ENCODE results near the gene FUT9. TPM values are rescaled to one million over a fixed set of nuclear protein-coding genes. Genes with fewer than 3 reads are reported as not detected.

Gene FUT9
- polyA plus RNA-seq, 3 donors: 3.3 to 5.2 (median 4.0) TPM

DNA sequence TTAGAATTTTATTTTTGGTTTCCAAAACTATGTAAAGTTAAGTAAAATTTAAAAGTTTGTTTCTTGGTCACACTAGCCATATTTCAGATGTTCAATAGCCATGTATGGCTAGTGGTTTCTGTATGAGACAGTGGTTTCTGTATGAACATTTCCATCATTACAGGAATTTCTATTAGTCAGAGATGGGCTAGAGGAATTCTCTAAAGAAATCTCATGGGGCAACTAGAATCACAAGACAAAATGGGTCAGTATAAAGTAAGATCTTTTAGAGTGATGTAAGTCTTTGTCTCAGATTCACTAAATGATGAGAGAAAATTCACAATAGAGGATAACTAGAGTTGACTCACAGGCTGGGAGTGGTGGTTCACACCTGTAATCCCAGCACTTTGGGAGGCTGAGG lies 149.0 kb downstream of the FUT9 start:
- DNase-seq (ENCODE audit: low read depth in 3 of 3, low spot score in 2 of 3): no peak

DNA sequence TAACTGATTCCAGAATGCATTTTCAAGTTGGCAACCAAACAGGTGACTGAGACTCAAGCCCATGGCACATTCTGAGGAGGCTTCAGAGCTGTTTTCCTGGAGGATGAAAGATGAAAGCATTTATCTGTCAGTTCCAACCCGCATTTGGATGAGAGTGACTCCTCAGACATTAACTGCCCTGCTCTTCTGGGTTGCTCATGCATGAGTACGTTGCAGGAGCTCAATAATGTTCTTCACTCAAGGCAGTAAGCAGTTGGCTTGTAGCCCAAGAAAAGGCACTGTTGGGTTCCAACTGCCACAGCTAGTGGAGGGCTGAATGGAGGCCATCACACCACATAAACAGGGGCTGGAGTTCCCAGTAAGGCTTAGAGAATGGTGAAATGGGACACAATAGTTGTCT lies 155.3 kb downstream of the FUT9 start:
- DNase-seq (ENCODE audit: low read depth in 3 of 3, low spot score in 2 of 3): no peak

GRCh38 chr6:96184798-96185197 lies 169.0 kb downstream of the FUT9 start:
- no peak for DNase-seq (ENCODE audit: low read depth in 3 of 3, low spot score in 2 of 3)

DNA sequence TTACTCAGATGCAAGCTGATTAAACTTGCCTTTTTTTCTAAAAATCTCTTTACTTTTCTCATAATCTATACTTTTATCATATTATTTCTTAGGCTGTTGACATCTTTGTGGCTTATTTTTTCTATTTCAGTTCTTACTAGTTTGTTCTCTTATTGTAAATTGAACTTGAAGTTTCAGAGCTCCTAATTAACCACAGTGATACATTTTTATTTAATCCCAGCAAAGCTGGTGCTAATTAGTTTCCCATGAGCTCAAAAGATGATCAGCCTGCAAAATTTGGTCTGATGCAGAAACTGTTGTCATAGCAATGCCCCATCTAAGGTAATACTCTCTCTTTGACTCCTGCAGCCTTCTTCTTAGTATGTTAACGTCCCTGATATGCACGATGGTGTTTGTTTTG lies 170.3 kb downstream of the FUT9 start:
- no peak for DNase-seq (ENCODE audit: low read depth in 3 of 3, low spot score in 2 of 3)

DNA sequence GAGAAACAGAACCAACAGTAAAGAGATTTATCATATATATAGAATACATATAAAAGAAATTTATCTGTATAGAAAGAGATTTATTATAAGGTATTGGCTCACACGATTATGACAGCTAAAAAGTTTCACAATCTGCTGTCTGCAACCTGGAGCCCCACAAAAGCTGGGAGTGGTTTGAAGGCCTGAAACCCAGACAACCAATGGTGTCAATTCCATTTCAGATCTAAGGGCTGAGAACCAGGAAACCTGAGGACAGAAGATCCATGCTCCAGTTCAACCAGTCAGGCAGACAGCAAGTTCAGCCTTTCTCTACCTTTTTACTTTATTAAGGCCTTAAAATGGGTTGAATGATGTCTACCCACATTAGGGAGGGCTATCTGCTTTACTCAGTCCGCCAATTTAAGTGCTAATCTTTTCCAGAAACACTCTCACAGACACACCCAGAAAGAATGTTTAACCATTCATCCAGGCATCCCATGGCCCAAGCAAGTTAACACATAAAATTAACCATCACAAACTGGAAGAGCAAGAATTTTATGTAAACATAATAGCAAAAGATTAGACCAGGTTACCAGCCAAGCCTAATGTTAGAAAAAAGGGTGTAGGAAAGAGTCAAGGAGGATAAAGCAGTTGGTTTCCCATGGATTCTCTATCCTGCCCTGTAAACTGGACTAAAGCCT lies 170.9 kb downstream of the FUT9 start:
- DNase-seq (ENCODE audit: low read depth in 3 of 3, low spot score in 2 of 3): no peak

DNA sequence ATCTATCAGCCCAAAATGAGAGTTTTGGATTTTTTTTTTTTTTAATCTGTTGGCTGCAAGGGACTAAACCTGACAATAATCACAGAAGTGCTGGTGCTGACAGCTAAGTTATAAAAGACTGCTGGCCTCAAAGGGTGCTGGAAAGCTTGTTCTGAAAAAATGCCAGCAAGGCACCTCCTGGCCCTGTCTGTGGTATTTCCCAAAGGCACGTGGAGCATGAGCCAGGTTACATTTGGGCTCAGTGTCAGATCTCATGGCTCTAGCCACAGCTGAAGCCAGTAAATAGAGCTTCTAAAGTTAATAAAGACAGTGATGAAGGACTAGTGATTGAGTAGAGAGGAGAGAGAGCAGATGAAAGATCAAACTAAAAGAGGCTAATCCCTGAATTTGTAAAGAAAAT lies 178.9 kb downstream of the FUT9 start:
- DNase-seq (ENCODE audit: low read depth in 3 of 3, low spot score in 2 of 3): no peak

- DNase-seq (ENCODE audit: low read depth in 3 of 3, low spot score in 2 of 3): no peak
Observed at GRCh38 chr6:96195272-96195671, 179.5 kb downstream of the FUT9 start.

DNA sequence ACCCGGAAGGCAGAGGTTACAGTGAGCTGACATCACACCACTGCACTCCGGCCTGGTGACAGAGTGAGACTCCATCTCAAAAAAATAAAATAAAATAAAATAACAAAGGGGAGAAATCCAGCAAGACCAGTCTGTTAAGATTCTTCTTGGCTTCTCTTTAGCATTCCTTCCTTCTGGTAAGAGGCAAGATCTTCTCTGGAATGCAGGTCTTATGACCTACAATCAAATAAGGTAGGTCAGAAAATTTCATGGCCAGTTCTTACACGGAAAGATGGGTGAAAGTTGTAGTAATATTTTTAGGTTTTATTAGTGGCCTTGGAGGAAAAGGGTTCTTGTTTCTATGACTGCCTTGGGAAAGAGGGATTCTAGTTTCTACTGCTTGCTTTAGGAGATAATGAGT lies 180.9 kb downstream of the FUT9 start:
- DNase-seq (ENCODE audit: low read depth in 3 of 3, low spot score in 2 of 3): no peak

DNA sequence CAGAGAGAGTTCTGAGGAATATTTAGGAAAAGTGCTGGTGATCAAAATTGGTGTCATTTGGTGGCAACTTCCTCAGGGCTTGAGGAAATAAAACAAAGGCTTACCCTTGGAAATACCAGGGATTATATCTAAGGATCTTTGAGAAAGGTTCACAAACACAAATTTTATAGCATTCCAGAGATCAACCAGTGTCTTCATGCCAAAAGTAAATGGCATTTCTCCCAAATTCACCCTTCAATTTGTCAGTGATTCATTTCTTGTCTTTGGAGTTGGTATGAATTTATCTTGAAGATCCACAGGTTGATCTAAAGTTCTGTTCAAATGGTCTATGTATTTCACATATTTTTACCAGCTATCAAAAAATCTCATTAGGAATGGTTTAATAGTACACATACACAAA lies 181.5 kb downstream of the FUT9 start:
- DNase-seq (ENCODE audit: low read depth in 3 of 3, low spot score in 2 of 3): no peak

DNA sequence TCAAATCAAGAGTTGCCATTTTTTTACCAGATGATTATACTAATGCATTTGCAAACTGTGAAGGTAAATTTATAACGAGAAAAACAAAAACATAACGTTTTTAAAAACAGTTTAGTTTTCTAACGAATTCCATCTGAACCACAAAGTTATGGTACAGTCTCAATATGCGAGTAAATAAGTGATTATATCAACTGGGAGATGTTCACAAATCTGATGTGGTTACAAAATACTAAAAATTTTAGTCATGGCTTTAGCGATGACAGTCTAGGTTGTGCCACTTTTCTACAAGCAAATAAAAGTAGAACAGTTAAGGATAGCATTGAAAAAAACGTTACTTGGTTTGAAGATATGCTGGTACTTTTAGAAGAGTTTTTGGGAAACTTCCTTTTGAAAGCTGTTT lies 186.8 kb downstream of the FUT9 start:
- no peak for DNase-seq (ENCODE audit: low read depth in 3 of 3, low spot score in 2 of 3)

- no peak for DNase-seq (ENCODE audit: low read depth in 3 of 3, low spot score in 2 of 3)
Observed at GRCh38 chr6:96211341-96211740, 195.6 kb downstream of the FUT9 start.

DNA sequence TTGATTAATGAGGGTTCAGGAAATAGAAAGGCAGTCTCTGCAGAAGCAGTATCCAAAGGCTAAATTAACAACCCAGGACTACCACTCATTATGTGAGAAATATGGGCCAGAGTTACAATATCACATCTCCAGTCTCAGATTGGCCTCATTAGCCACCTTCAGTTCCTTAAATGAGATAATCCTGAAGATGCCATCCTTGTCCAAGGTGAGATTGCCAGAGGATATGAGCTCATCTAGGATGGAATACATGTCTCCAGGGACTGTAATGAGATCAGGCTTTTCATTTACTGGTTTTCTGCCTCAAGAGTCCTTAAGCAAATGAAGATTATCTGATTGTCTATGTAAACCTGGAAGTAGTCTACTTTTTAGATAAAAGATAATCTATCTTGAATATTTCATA lies 196.3 kb downstream of the FUT9 start:
- DNase-seq (ENCODE audit: low read depth in 3 of 3, low spot score in 2 of 3): no peak

GRCh38 chr6:96213784-96214183 lies 198.0 kb downstream of the FUT9 start:
- DNase-seq (ENCODE audit: low read depth in 3 of 3, low spot score in 2 of 3): no peak

DNA sequence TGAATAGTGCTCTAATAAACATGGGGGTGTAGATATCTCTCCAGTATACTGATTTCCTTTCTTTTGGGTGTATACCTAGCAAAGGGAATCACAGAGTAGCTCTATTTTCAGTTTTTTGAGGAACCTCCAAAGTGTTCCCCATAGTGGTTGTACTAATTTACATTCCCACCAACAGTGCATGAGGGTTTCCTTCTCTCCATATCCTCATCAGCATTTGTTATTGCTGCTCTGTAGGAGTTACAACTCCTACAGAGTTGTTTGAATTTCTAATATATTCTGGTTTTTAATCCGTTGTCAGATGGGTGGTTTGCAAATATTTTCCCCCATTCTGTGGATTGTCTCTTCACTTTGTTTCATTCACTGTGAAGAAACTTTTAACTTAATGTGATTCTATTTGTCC lies 207.9 kb downstream of the FUT9 start:
- no peak for DNase-seq (ENCODE audit: low read depth in 3 of 3, low spot score in 2 of 3)

- no peak for DNase-seq (ENCODE audit: low read depth in 3 of 3, low spot score in 2 of 3)
Observed at GRCh38 chr6:96227135-96227534, 211.4 kb downstream of the FUT9 start.

GRCh38 chr6:96234444-96234843 lies 218.7 kb downstream of the FUT9 start:
- no peak for DNase-seq (ENCODE audit: low read depth in 3 of 3, low spot score in 2 of 3)

DNA sequence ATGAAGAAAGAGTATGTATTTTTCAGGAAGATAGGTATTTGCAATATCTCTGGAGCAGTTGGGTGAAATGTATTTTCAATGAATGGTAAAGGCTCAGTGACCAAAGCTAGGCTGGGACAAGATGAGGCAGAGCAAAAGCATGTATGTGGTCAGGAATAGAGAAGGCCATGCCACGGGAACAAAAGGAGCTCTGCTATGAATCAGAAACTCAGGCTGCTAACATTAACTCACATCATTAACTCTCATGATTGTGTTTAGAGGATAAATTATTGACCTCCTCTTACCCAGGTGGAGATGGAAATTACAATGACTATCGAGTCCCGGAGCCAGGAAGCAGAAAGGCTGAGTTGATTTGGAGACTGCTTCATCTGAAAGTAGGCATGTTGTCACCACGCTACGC lies 220.2 kb downstream of the FUT9 start:
- DNase-seq (ENCODE audit: low read depth in 3 of 3, low spot score in 2 of 3): no peak

- no peak for DNase-seq (ENCODE audit: low read depth in 3 of 3, low spot score in 2 of 3)
Observed at GRCh38 chr6:96236471-96236870, 220.7 kb downstream of the FUT9 start.

GRCh38 chr6:96237638-96238347 lies 222.0 kb downstream of the FUT9 start:
- DNase-seq (ENCODE audit: low read depth in 3 of 3, low spot score in 2 of 3): no peak

DNA sequence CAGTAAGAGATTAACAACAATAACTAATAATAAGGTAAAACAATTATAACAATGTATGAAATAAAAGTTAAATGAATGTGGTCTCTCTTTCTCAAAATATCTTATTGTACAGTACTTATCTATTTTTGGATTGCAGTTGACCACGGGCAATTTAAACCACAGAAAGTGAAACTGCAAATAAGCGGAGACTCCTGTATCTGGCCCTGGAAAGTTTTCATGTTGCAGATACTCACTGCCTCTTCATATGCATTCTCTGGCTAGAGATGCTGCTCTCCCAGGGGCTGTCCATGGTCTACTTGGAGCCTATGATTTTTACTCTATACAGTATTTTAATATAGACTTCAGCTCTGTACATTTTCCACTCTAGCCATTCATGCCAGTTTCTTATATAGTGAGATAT lies 230.8 kb downstream of the FUT9 start:
- no peak for DNase-seq (ENCODE audit: low read depth in 3 of 3, low spot score in 2 of 3)

GRCh38 chr6:96249755-96250154 lies 234.0 kb downstream of the FUT9 start:
- DNase-seq (ENCODE audit: low read depth in 3 of 3, low spot score in 2 of 3): no peak

DNA sequence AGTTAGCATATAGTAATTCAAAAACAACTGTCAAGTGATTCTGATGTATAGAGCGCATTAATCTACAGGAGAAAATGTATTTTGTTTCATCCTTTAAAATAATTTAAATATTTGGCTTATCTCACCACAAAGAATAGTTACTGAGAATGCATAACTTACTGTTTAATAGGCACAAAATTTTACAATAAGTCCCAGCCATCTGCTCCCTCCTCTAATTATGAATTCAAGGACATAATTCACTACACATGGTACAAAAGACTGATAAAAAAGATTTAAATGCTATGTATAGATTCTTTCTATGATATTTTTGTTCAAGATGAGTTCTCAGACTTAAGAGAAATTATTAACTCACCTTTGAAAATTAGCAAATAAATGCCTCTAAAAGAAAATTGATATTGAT lies 242.0 kb downstream of the FUT9 start:
- no peak for DNase-seq (ENCODE audit: low read depth in 3 of 3, low spot score in 2 of 3)
